Kidney (tissue), 22 donors: ENCODE data around the gene ZG16B. TPM values are rescaled to one million over a fixed set of nuclear protein-coding genes. Genes with fewer than 3 reads are reported as not detected.

Source experiments
- DNase-seq, 5 donors: peaks; one replicate each; pipeline ENCODE4 v3.0.0-alpha.2; 2013 to 2020
- FAIRE-seq: peaks from 2 replicates; lab custom pipeline; 2012; peaks lifted over from hg19 to GRCh38; lab: Jason Lieb, UNC
- H3K27ac ChIP-seq, 2 donors: one replicate each; pipeline ENCODE4 v1.7.0; 2013; ENCODE audit warnings: low read depth in 2 of 2, low read length in 2 of 2, inconsistent platforms in 1 of 2
- H3K27me3 ChIP-seq: one replicate; pipeline ENCODE4 v1.7.1; 2013; ENCODE audit warnings: low read length, inconsistent platforms; ENCODE audit not compliant: control insufficient read depth, insufficient read depth
- H3K36me3 ChIP-seq, 3 donors: one replicate each; pipeline versions ENCODE4 v1.7.0 to v1.7.1; 2013; ENCODE audit warnings: low read length in 3 of 3, control low read depth in 1 of 3, inconsistent platforms in 1 of 3; ENCODE audit not compliant: insufficient read depth in 3 of 3, control insufficient read depth in 2 of 3
- H3K4me1 ChIP-seq, 3 donors: one replicate each; pipeline versions ENCODE4 v1.7.0 to v1.7.1; 2013; ENCODE audit warnings: low read length in 3 of 3, inconsistent platforms in 1 of 3, low read depth in 1 of 3; ENCODE audit not compliant: control insufficient read depth in 2 of 3, insufficient read depth in 2 of 3
- H3K4me3 ChIP-seq, 3 donors: one replicate each; pipeline versions ENCODE4 v1.7.0 to v1.8.1; 2013; ENCODE audit warnings: low read length in 3 of 3, control low read depth in 1 of 3, inconsistent platforms in 1 of 3
- H3K9ac ChIP-seq, 3 donors: one replicate each; pipeline versions ENCODE4 v1.7.0 to v1.7.1; 2013; ENCODE audit warnings: low read length in 3 of 3, control low read depth in 1 of 3, inconsistent platforms in 1 of 3
- H3K9me3 ChIP-seq, 3 donors: one replicate each; pipeline versions ENCODE4 v1.7.0 to v1.7.1; 2013; ENCODE audit warnings: low read length in 3 of 3, control low read depth in 1 of 3, inconsistent platforms in 1 of 3; ENCODE audit not compliant: control insufficient read depth in 2 of 3, insufficient read depth in 1 of 3
- intact Hi-C: fragments of 100-400 bp; cut with DNase I; formaldehyde crosslinking; loops from one replicate; pipeline ENCODE4 v1.11.1; 2022
- long read RNA-seq, 10 donors: library from polyadenylated mRNA in 1 of 10; unstranded in 1 of 10; transcript quantifications; one replicate each; pipeline ENCODE4 v2.0.0 and lab custom pipeline, GENCODE V29; 2021 to 2026
- polyA plus RNA-seq: library from polyadenylated mRNA; stranded (reverse); fragments of 350-450 nt; fragmentation: Illumina TruSeq; extraction: RNeasy Lipid Tissue Mini Kit (QIAGEN cat#74804); gene quantifications from one replicate; pipeline ENCODE4 v1.2.3, GENCODE V29; 2014; ENCODE audit warnings: low read depth, low replicate concordance; ENCODE audit not compliant: insufficient read depth
- total RNA-seq: library from RNA; stranded (reverse); fragmentation: NEBNext Ultra II Directional; extraction: Animal tissue kit (Norgen Biotek cat#: 25700); gene quantifications from one replicate; pipeline ENCODE4 v1.2.1, GENCODE V29; 2021
- TF ChIP-seq, protein P1 (sequence below): IDR thresholded peaks from 3 replicates; pipeline ENCODE4 v1.5.1; 2012; ENCODE audit warnings: mild to moderate bottlenecking, moderate library complexity, borderline replicate concordance; ENCODE audit not compliant: insufficient read depth; ENCODE audit errors: extremely low read depth
- donor health status: control.
- donor health status: control.
- donor health status: control.
- donor health status: control.
- donor health status: control.
- donor health status: DM: yes; HTN: yes; CAD: no.
- donor health status: Normal renal cell carcinoma (clear cell type).

The ZG16B gene, protein sequence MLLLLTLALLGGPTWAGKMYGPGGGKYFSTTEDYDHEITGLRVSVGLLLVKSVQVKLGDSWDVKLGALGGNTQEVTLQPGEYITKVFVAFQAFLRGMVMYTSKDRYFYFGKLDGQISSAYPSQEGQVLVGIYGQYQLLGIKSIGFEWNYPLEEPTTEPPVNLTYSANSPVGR
- 0.98 TPM for total RNA-seq
- polyA plus RNA-seq = 0.69 TPM
- long read RNA-seq, donor 1 = 0 reads
- long read RNA-seq, donor 2, partial matches to known transcripts = 0 of 1 reads
- long read RNA-seq, donor 2, other reads (novel, unspliced or antisense) = 0 of 1 reads
- long read RNA-seq, donor 3 = 0 reads
- long read RNA-seq, donor 4 = 0 reads
- long read RNA-seq, donor 5 = 0 reads
- long read RNA-seq, donor 6 = 0 reads
- long read RNA-seq, donor 7, partial matches to known transcripts = 1 of 3 reads
- long read RNA-seq, donor 7, other reads (novel, unspliced or antisense) = 0 of 3 reads
- long read RNA-seq, donor 8 = 0 reads
- long read RNA-seq, donor 9 = 0 reads
- long read RNA-seq, donor 10 = 0 reads

DNA sequence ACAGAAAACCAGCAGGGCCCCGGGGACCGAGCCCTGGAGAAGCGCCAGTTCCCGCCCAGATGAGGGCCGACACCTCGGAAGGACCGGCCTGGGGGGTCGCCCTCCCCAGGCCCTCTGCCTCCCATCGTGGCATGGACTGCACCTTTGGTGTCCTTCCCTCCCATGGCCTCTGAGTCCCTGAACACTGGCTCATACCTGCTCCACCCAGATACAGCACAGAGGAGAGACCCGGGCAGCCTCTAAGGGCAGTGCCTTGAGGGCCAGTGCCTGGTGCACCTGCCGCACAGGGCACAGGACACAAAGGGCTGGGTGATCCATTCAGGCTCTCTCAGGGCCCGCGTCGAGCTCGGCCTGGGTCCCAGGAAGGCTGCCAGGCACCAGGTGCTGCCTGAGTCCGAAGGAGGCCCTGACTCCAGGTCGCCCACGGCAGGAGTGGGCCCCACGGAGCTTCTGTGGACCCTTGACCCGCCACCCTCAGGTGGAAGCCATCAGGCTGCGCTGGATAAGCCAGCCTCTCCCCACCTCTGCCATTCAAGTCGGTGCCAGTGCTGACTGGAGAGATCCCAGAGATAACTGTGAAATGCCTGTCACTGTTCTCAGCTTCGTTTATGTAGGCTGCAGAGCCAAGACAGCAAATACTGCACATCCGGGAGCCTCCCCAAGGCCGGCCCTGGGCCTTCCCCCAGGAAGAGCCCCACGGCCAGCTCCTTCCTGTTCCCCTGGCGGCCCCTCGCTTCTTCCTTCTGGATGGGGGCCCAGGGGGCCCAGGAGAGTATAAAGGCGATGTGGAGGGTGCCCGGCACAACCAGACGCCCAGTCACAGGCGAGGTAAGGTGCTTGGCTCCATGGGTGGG lies at the start of gene ZG16B:
ZG16B (plus strand) TSS at position 803 of the 854 bp plus-strand sequence. CDS start 139 bp downstream, outside the sequence.
- H3K36me3 ChIP-seq = no peaks in the 10 kb centered on the region
- DNase-seq (no peak), FAIRE-seq (no peak)
- TF ChIP-seq, protein P1, sequence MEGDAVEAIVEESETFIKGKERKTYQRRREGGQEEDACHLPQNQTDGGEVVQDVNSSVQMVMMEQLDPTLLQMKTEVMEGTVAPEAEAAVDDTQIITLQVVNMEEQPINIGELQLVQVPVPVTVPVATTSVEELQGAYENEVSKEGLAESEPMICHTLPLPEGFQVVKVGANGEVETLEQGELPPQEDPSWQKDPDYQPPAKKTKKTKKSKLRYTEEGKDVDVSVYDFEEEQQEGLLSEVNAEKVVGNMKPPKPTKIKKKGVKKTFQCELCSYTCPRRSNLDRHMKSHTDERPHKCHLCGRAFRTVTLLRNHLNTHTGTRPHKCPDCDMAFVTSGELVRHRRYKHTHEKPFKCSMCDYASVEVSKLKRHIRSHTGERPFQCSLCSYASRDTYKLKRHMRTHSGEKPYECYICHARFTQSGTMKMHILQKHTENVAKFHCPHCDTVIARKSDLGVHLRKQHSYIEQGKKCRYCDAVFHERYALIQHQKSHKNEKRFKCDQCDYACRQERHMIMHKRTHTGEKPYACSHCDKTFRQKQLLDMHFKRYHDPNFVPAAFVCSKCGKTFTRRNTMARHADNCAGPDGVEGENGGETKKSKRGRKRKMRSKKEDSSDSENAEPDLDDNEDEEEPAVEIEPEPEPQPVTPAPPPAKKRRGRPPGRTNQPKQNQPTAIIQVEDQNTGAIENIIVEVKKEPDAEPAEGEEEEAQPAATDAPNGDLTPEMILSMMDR = no peak
- H3K9me3 ChIP-seq = no peaks in the 10 kb centered on the region
- intact Hi-C loops = no loop called here
- no peak within 1 kb of the TSS for H3K9ac ChIP-seq
- H3K4me3 ChIP-seq = no peak within 1 kb of the TSS
- H3K4me1 ChIP-seq = no peaks in the 10 kb centered on the region
- H3K27me3 ChIP-seq = no peaks in the 10 kb centered on the region
- H3K27ac ChIP-seq = no peak within 1 kb of the TSS

DNA sequence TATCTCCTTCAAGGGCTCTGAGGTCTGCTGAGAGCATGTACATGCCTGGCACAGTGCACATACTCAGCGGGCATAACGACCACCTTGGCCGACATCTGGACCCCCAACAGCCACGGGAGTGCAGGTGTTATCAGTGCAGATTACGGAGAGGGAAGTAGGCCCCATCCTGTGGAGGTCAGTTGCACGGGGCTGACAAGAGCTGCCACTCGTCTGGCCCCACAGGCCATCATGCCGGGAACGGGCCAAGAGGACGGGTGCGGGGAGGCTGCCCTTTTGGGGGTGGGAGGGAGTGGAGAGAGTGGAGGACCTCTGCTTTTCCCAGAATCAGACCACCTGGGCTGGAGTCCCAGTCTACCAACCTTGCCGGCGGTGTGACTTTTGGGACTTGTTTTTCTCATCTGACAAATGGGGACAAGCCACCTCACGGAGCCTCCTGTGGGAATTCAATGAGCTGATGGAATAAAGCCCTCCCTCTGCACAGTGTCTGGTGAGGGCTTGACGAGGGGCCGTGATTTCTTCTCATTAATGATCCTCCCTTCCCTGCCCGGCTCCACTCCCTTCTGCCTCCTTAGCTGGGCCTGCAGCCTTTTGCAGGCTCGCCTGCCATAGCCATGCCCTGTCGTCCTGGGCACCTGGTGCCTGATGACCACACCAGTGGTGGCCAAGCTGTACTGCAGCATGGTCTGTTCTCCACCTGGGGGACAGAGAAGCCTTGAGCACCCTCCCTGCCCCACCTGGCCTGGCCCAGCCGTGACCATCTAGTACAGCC lies 47.3 kb upstream of the ZG16B start:
- Histone ChIP-seq H3K27me3 (peaks cover 4% of the 10 kb centered on the region), H3K27ac (no peak overlapping the region), H3K36me3 (no peaks in the 10 kb centered on the region), H3K9me3 (no peaks in the 10 kb centered on the region), H3K9ac (no peak overlapping the region), H3K4me3 (no peak overlapping the region), H3K4me1 (peaks cover 0 to 14% (median 7%) of the 10 kb centered on the region in 3 donors)
- TF ChIP-seq, protein P1 = no peak
- DNase-seq = peak in 2 of 5 donors; percentile 27 to 35
- no peak for FAIRE-seq
- intact Hi-C loops = no loop called here

DNA sequence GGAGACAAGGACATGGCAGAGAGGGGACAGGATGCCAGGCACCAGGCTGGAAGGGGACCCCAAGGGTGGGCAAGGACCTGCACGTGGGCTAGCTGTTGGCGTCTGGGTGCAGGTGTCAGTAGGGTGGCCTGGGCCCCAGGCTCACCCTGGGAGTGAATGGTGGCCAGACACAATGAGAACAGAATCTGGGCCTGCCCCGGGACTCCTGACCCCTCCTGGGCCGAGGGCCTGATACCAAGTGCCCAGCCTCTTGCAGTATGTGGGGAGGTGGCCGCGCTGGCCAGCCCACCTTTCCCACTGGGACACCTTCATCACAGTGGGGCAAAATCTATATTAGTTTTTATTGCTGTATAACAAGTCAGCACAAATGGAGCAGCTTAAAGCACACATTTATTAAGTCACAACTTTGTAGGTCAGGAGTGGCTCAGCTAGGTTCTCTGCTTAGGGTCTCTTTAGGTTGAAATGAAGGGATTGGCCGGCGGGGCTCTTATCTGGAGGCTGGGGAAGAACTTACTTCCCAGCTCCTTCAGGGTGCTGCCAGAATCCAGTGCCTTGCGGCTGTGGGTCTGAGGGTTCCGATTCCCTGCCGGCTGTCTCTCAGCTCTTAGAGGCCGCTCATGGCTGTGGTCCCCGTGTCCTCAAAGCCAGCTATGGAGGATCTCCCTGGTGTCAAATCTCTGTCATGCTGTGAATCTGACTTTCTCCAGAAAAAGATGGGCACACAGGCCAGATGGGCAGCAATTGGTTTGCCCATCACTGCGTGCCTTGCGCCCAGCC lies 46.3 kb upstream of the ZG16B start:
- no peak overlapping the region for H3K4me3 ChIP-seq
- no peaks in the 10 kb centered on the region for H3K9me3 ChIP-seq
- TF ChIP-seq, protein P1 = no peak
- intact Hi-C loops = no loop called here
- H3K27ac ChIP-seq = no peak overlapping the region
- H3K9ac ChIP-seq = no peak overlapping the region
- DNase-seq = peak in 2 of 5 donors; percentile 31 to 32
- peaks cover 4% of the 10 kb centered on the region for H3K27me3 ChIP-seq
- no peak for FAIRE-seq
- H3K36me3 ChIP-seq = no peaks in the 10 kb centered on the region
- H3K4me1 ChIP-seq = peaks cover 0 to 6% (median 0%) of the 10 kb centered on the region in 3 donors
